KMS-11 (cell line): ENCODE measurements around the gene ATXN7L1.

Source experiments
- H2AFZ ChIP-seq: fragments of 200-600 bp; sonication (generic); 2 replicates; pipeline ENCODE4 v1.6.1; 2016; ENCODE audit warnings: antibody characterized with exemption, mixed run types, low read depth
- H3K27ac ChIP-seq: fragments of 200-600 bp; sonication (generic); 2 replicates; pipeline ENCODE4 v1.6.1; 2016; ENCODE audit warnings: mild to moderate bottlenecking, mixed run types
- H3K27me3 ChIP-seq: fragments of 200-600 bp; sonication (generic); 2 replicates; pipeline ENCODE4 v1.6.1; 2017; ENCODE audit warnings: mild to moderate bottlenecking, low read depth, mixed run types, moderate library complexity; ENCODE audit not compliant: insufficient read depth
- H3K36me3 ChIP-seq: fragments of 200-600 bp; sonication (generic); 2 replicates; pipeline ENCODE4 v1.6.1; 2017; ENCODE audit warnings: mild to moderate bottlenecking, mixed run types; ENCODE audit not compliant: insufficient read depth
- H3K4me1 ChIP-seq: fragments of 200-600 bp; sonication (generic); 2 replicates; pipeline ENCODE4 v1.6.1; 2016; ENCODE audit warnings: mild to moderate bottlenecking, low read depth, mixed run types; ENCODE audit not compliant: poor library complexity, severe bottlenecking
- H3K4me2 ChIP-seq: fragments of 200-600 bp; sonication (generic); 2 replicates; pipeline ENCODE4 v1.7.0; 2016; ENCODE audit warnings: mild to moderate bottlenecking, mixed run types
- H3K4me3 ChIP-seq: fragments of 200-600 bp; sonication (generic); IDR thresholded peaks from 2 replicates; pipeline ENCODE4 v1.6.1; 2017; ENCODE audit warnings: low read depth, low read length, mixed read lengths; ENCODE audit not compliant: insufficient read depth
- H3K79me2 ChIP-seq: fragments of 200-600 bp; sonication (generic); 2 replicates; pipeline ENCODE4 v1.6.1; 2016; ENCODE audit warnings: low read depth, mixed run types; ENCODE audit not compliant: insufficient read depth
- H3K9ac ChIP-seq: fragments of 200-600 bp; sonication (generic); 2 replicates; pipeline ENCODE4 v1.6.1; 2016; ENCODE audit warnings: mild to moderate bottlenecking, mixed run types
- H4K20me1 ChIP-seq: fragments of 200-600 bp; sonication (generic); 2 replicates; pipeline ENCODE4 v1.6.1; 2016; ENCODE audit warnings: mild to moderate bottlenecking, mixed run types; ENCODE audit not compliant: insufficient read depth
- TF ChIP-seq, protein P1 (sequence below): fragments of 200-600 bp; sonication (generic); conservative IDR thresholded peaks from 2 replicates; pipeline ENCODE4 v1.6.1; 2017; ENCODE audit warnings: low read depth, mild to moderate bottlenecking, antibody characterized with exemption, low read length, moderate library complexity, mixed read lengths

ATXN7L1 gene

DNA sequence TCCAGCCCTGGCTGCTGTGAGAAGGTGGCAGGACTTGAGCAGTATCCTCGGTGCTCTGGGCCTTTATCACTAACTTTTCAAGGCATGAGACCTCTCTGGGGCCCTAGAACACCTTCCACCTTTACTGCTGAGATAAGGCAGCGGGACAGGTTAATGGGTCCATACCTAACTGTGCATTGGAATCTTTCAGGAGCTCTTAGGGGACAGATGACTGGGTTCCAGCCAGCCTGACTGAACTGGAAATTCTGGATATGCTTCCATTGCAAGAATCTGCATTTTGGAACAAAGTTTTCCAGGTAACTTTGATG, 73.0 kb downstream of the ATXN7L1 start:
- H3K79me2 ChIP-seq, result no peaks in the 10 kb centered on the region
- H3K27me3 ChIP-seq, result no peaks in the 10 kb centered on the region
- H3K4me3 ChIP-seq, result no peak overlapping the region
- no peak overlapping the region for H3K9ac ChIP-seq
- H3K4me1 ChIP-seq, result peaks cover 3% of the 10 kb centered on the region
- H3K4me2 ChIP-seq, result no peak overlapping the region
- TF ChIP-seq, protein P1, sequence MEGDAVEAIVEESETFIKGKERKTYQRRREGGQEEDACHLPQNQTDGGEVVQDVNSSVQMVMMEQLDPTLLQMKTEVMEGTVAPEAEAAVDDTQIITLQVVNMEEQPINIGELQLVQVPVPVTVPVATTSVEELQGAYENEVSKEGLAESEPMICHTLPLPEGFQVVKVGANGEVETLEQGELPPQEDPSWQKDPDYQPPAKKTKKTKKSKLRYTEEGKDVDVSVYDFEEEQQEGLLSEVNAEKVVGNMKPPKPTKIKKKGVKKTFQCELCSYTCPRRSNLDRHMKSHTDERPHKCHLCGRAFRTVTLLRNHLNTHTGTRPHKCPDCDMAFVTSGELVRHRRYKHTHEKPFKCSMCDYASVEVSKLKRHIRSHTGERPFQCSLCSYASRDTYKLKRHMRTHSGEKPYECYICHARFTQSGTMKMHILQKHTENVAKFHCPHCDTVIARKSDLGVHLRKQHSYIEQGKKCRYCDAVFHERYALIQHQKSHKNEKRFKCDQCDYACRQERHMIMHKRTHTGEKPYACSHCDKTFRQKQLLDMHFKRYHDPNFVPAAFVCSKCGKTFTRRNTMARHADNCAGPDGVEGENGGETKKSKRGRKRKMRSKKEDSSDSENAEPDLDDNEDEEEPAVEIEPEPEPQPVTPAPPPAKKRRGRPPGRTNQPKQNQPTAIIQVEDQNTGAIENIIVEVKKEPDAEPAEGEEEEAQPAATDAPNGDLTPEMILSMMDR, result no peak
- H4K20me1 ChIP-seq, result no peaks in the 10 kb centered on the region
- H3K36me3 ChIP-seq, result no peaks in the 10 kb centered on the region
- no peak overlapping the region for H2AFZ ChIP-seq
- H3K27ac ChIP-seq, result no peak overlapping the region

DNA sequence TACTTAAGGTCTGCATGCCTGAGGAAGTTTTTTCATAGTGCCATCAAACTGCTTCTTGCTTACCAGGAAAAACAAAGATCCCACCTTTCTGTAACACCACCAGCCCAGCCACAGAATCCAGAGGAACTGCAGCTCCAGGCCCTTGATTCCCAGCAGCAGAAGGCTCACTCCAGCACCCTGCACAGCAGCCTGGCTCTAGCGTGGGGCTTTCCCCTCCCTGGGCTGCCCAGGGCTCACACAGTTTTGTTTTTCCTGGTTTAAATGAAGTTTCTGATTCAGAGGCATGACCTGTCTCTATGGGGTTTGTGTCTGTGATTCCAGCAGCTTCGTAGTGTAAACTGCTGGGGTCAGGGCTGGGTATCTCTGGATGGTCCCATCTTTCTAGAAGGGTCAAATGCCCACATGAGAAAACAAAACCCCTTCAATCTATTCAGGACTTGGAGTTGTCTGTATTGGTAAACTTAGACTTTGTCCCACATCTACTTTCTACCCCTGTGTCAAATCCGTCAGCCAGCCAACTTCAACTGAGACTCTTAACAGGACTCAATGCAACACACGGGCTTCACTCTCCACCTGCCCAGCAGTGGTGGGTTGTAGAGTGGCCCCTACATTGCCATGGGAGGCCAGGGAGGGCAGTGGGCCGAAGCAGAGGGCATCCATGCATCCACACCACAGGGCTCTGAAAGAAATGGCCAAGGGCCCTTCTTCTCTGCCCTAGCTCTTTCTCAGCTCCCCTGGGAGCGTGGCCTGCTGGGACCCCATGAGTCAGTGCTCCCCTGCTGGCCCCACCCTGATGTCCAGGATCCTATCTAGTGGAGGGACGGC, 73.6 kb downstream of the ATXN7L1 start:
- H3K27ac ChIP-seq, result no peak overlapping the region
- no peaks in the 10 kb centered on the region for H4K20me1 ChIP-seq
- H3K9ac ChIP-seq, result no peak overlapping the region
- no peak overlapping the region for H2AFZ ChIP-seq
- no peaks in the 10 kb centered on the region for H3K4me1 ChIP-seq
- H3K79me2 ChIP-seq, result no peaks in the 10 kb centered on the region
- H3K27me3 ChIP-seq, result no peaks in the 10 kb centered on the region
- TF ChIP-seq, protein P1, result no peak
- H3K36me3 ChIP-seq, result no peaks in the 10 kb centered on the region
- no peak overlapping the region for H3K4me2 ChIP-seq
- H3K4me3 ChIP-seq, result no peak overlapping the region

DNA sequence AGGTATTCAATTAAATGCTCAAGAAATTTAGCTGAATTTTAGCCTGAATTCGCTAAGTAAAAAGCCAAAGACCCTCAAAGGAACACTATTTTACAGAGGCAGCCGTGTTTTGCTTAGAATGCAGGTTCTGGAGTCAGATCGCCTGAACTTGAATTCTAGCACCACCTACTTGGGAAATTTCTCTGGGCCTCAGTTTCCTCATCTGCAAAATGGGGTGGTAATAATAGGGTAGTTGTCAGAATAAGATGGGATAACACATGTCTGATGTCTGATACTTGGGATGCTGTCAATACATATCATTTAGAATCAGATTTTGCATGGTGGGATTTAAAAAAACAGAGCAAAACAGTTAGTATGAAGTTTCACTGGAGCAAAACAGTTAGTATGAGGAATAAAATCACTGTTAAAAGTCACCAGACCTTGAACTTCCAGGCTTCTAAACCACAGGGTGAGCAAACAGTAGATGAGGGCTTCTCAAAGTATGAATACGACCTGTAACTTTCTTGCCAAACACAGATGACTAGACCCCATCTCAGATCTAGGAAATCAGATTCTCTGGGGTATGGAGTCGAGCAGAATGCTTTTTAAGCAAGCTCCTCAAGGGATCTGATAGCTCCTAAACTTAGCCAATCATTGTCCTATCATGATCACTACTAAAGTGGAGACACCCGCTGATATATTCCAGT, 75.4 kb downstream of the ATXN7L1 start:
- no peaks in the 10 kb centered on the region for H3K27me3 ChIP-seq
- H3K4me3 ChIP-seq, result no peak overlapping the region
- no peak overlapping the region for H2AFZ ChIP-seq
- no peak overlapping the region for H3K9ac ChIP-seq
- H3K27ac ChIP-seq, result no peak overlapping the region
- no peaks in the 10 kb centered on the region for H3K79me2 ChIP-seq
- H3K4me1 ChIP-seq, result no peaks in the 10 kb centered on the region
- no peaks in the 10 kb centered on the region for H3K36me3 ChIP-seq
- no peaks in the 10 kb centered on the region for H4K20me1 ChIP-seq
- TF ChIP-seq, protein P1, result no peak
- no peak overlapping the region for H3K4me2 ChIP-seq

DNA sequence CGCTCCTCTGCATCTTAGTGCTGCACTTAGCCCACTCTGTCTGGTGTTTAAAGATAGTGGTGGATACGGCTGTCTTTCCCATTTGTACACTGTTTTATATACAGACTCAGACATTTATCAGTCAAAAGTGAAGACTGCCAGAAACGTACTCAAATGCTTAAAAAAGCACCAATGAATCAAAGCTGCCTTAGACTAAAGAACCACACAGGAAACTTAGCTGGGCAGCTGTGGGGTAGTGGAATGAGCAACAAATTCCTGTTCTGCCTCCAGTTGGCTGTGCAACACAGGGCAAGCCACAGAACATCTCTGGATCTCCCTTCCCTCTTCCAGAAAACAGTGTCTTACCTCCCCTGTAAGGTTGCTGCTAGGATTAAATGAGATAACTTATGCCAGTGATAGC, 76.0 kb downstream of the ATXN7L1 start:
- Histone ChIP-seq H3K27me3 (no peaks in the 10 kb centered on the region), H3K36me3 (no peaks in the 10 kb centered on the region), H4K20me1 (no peaks in the 10 kb centered on the region), H3K4me2 (no peak overlapping the region), H3K4me3 (no peak overlapping the region), H3K79me2 (no peaks in the 10 kb centered on the region), H2AFZ (no peak overlapping the region), H3K27ac (no peak overlapping the region), H3K4me1 (no peaks in the 10 kb centered on the region), H3K9ac (no peak overlapping the region)
- TF ChIP-seq, protein P1, result no peak
